SHP77 treated with DMSO at 0.1 percent for 48 hours (cell line): ENCODE measurements around the gene CTSC.

Experiments used
- DNase-seq: peaks from one replicate; lab custom pipeline; 2025; lab: John Stamatoyannopoulos, UW

Gene CTSC

GRCh38 chr11:88337181-88337986, at the start of gene CTSC:
CTSC (minus strand) TSS chr11:88337736; CDS start chr11:88337672, 64 bp downstream.
- peak; percentile 75 for DNase-seq

- DNase-seq = no peak
Measured at GRCh38 chr11:88384669-88385005, 47.1 kb upstream of the CTSC start.

GRCh38 chr11:88384004-88384668, 46.6 kb upstream of the CTSC start:
- DNase-seq = no peak

GRCh38 chr11:88383447-88383846, 45.9 kb upstream of the CTSC start:
- no peak for DNase-seq

- DNase-seq = no peak
Measured at GRCh38 chr11:88379130-88379529, 41.6 kb upstream of the CTSC start.

- no peak for DNase-seq
Measured at GRCh38 chr11:88378422-88379066, 41.0 kb upstream of the CTSC start.

GRCh38 chr11:88377646-88378045, 40.1 kb upstream of the CTSC start:
- no peak for DNase-seq

- no peak for DNase-seq
Measured at GRCh38 chr11:88377144-88377543, 39.6 kb upstream of the CTSC start.

GRCh38 chr11:88375927-88376470, 38.5 kb upstream of the CTSC start:
- DNase-seq = no peak

GRCh38 chr11:88370782-88371181, 33.2 kb upstream of the CTSC start:
- DNase-seq = no peak

- no peak for DNase-seq
Measured at GRCh38 chr11:88367310-88367709, 29.8 kb upstream of the CTSC start.

GRCh38 chr11:88363648-88364065, 26.1 kb upstream of the CTSC start:
- DNase-seq = no peak

GRCh38 chr11:88363004-88363403, 25.5 kb upstream of the CTSC start:
- no peak for DNase-seq

- DNase-seq = no peak
Measured at GRCh38 chr11:88360141-88360540, 22.6 kb upstream of the CTSC start.

- DNase-seq = no peak
Measured at GRCh38 chr11:88359541-88359940, 22.0 kb upstream of the CTSC start.

- DNase-seq = no peak
Measured at GRCh38 chr11:88359114-88359513, 21.6 kb upstream of the CTSC start.

GRCh38 chr11:88358040-88358431, 20.5 kb upstream of the CTSC start:
- DNase-seq = no peak

- DNase-seq = no peak
Measured at GRCh38 chr11:88357323-88358039, 19.9 kb upstream of the CTSC start.

- DNase-seq = no peak
Measured at GRCh38 chr11:88355887-88356286, 18.4 kb upstream of the CTSC start.

GRCh38 chr11:88354912-88355311, 17.4 kb upstream of the CTSC start:
- DNase-seq = no peak

- no peak for DNase-seq
Measured at GRCh38 chr11:88353835-88354496, 16.4 kb upstream of the CTSC start.

- DNase-seq = no peak
Measured at GRCh38 chr11:88353386-88353785, 15.8 kb upstream of the CTSC start.
